H1 (cell line): Measurements from ENCODE around the gene SUPT7L. TPM values are rescaled to one million over a fixed set of nuclear protein-coding genes. Genes with fewer than 3 reads are reported as not detected.

ENCODE experiments used
- CTCF ChIA-PET: fragments of 300-600 bp; sonication (Branson Sonifier 250); formaldehyde crosslinking; loops from one replicate; lab custom pipeline; 2021; ENCODE audit not compliant: partially characterized antibody; lab: Charles Lee
- POLR2A ChIA-PET: fragments of 300-600 bp; sonication (Branson Sonifier 250); formaldehyde crosslinking; loops from one replicate; lab custom pipeline; 2021; ENCODE audit warnings: inconsistent platforms; ENCODE audit not compliant: partially characterized antibody; lab: Charles Lee
- DNase-seq, 2 experiments: peaks; one replicate each; pipeline versions ENCODE4 v3.0.0 to v3.0.0-alpha.2; 2010 to 2022; ENCODE audit warnings: low spot score in 2 of 2, low read depth in 1 of 2, mixed read lengths in 1 of 2
- FAIRE-seq: peaks from 2 replicates; lab custom pipeline; 2011; peaks lifted over from hg19 to GRCh38; lab: Jason Lieb, UNC
- H2AFZ ChIP-seq: 2 replicates; pipeline ENCODE4 v1.8.1; 2012; ENCODE audit warnings: low read length, inconsistent platforms
- H2AK5ac ChIP-seq: 2 replicates; pipeline ENCODE4 v1.6.1; 2013; ENCODE audit warnings: low read depth, low read length
- H2BK120ac ChIP-seq: replicated peaks from 2 replicates; pipeline ENCODE3; 2013; ENCODE audit warnings: low read depth, low read length, inconsistent platforms
- H2BK12ac ChIP-seq: 2 replicates; pipeline ENCODE4 v1.6.1; 2013; ENCODE audit warnings: low read depth, low read length
- H2BK15ac ChIP-seq: 2 replicates; pipeline ENCODE4 v1.6.1; 2013; ENCODE audit warnings: low read length
- H2BK20ac ChIP-seq: 2 replicates; pipeline ENCODE4 v1.6.1; 2013; ENCODE audit warnings: low read length
- H2BK5ac ChIP-seq: 2 replicates; pipeline ENCODE4 v1.6.1; 2013; ENCODE audit warnings: low read depth, low read length
- H3K14ac ChIP-seq: 2 replicates; pipeline ENCODE4 v1.6.1; 2013; ENCODE audit warnings: inconsistent platforms; ENCODE audit not compliant: insufficient read length
- H3K18ac ChIP-seq: 2 replicates; pipeline ENCODE4 v1.6.1; 2013; ENCODE audit warnings: low read length; ENCODE audit errors: extremely low read depth
- H3K23ac ChIP-seq: 2 replicates; pipeline ENCODE4 v1.6.1; 2013; ENCODE audit warnings: inconsistent platforms; ENCODE audit not compliant: insufficient read length
- H3K23me2 ChIP-seq: 2 replicates; pipeline ENCODE4 v1.6.1; 2013; ENCODE audit warnings: low read depth, low read length
- H3K27ac ChIP-seq: 2 replicates; pipeline ENCODE4 v1.6.1; 2011; ENCODE audit warnings: low read depth, low read length, inconsistent platforms
- H3K27me3 ChIP-seq, 4 experiments: replicated peaks in 1 of 4; 1 replicate in 1 of 4; 2 replicates in 3 of 4; pipeline versions ENCODE4 v1.6.1 to v1.8.1; 2011 to 2013; ENCODE audit warnings: low read length in 3 of 4, mild to moderate bottlenecking in 3 of 4, inconsistent platforms in 2 of 4, mixed read lengths in 2 of 4, moderate library complexity in 1 of 4; ENCODE audit not compliant: control insufficient read depth in 3 of 4, insufficient read depth in 3 of 4; ENCODE audit errors: extremely low read depth in 1 of 4
- H3K36me3 ChIP-seq, 4 experiments: 2 replicates each; pipeline versions ENCODE4 v1.6.1 to v1.8.1; 2011 to 2013; ENCODE audit warnings: mild to moderate bottlenecking in 4 of 4, low read length in 3 of 4, moderate library complexity in 2 of 4, control low read depth in 1 of 4, inconsistent platforms in 1 of 4; ENCODE audit not compliant: insufficient read depth in 4 of 4, control insufficient read depth in 2 of 4
- H3K4ac ChIP-seq: replicated peaks from 2 replicates; pipeline ENCODE3; 2013; ENCODE audit warnings: low read length, low read depth, mixed read lengths, inconsistent platforms; ENCODE audit not compliant: insufficient read length
- H3K4me1 ChIP-seq, 4 experiments: replicated peaks in 1 of 4; 1 replicate in 1 of 4; 2 replicates in 3 of 4; pipeline versions ENCODE4 v1.6.1 to v1.8.1; 2011 to 2013; ENCODE audit warnings: low read length in 3 of 4, inconsistent platforms in 2 of 4, mixed read lengths in 1 of 4; ENCODE audit not compliant: insufficient read depth in 4 of 4, control insufficient read depth in 3 of 4
- H3K4me2 ChIP-seq, 2 experiments: 2 replicates each; pipeline versions ENCODE4 v1.6.1 to v1.8.1; 2011 to 2013; ENCODE audit warnings: low read depth in 2 of 2, low read length in 2 of 2, control low read depth in 1 of 2, inconsistent platforms in 1 of 2, mild to moderate bottlenecking in 1 of 2; ENCODE audit not compliant: insufficient read depth in 1 of 2
- H3K4me3 ChIP-seq, 4 experiments: fragments of 200-600, 300-600 bp in 1 of 4; sonication (generic), shearing (Covaris generic), sonication (Bioruptor Twin) in 1 of 4; 2 replicates each; pipeline versions ENCODE4 v1.5.1 to v1.8.1; 2011 to 2016; ENCODE audit warnings: low read length in 4 of 4, low read depth in 3 of 4, control low read depth in 2 of 4, inconsistent platforms in 2 of 4, mild to moderate bottlenecking in 2 of 4, mixed read lengths in 1 of 4, moderate library complexity in 1 of 4; ENCODE audit not compliant: insufficient read depth in 2 of 4; ENCODE audit errors: extremely low read depth in 1 of 4
- H3K56ac ChIP-seq: replicated peaks from 2 replicates; pipeline ENCODE3; 2013; ENCODE audit warnings: low read depth, mild to moderate bottlenecking, mixed read lengths, low read length, inconsistent platforms; ENCODE audit not compliant: insufficient read length
- H3K79me1 ChIP-seq: 2 replicates; pipeline ENCODE4 v1.6.1; 2013; ENCODE audit warnings: low read depth, low read length, control low read depth
- H3K79me2 ChIP-seq, 2 experiments: 2 replicates each; pipeline versions ENCODE4 v1.6.1 to v1.8.1; 2012 to 2013; ENCODE audit warnings: low read length in 2 of 2, mild to moderate bottlenecking in 2 of 2, inconsistent platforms in 1 of 2; ENCODE audit not compliant: insufficient read depth in 2 of 2, control insufficient read depth in 1 of 2
- H3K9ac ChIP-seq, 4 experiments: replicated peaks in 1 of 4; 1 replicate in 1 of 4; 2 replicates in 3 of 4; pipeline versions ENCODE4 v1.6.1 to v1.8.1; 2011 to 2013; ENCODE audit warnings: low read depth in 3 of 4, low read length in 3 of 4, control low read depth in 2 of 4, mild to moderate bottlenecking in 2 of 4, moderate library complexity in 2 of 4, inconsistent platforms in 1 of 4; ENCODE audit errors: extremely low read depth in 1 of 4
- H3K9me3 ChIP-seq, 2 experiments: 2 replicates each; pipeline versions ENCODE4 v1.6.1 to v1.8.1; 2012 to 2013; ENCODE audit warnings: mild to moderate bottlenecking in 2 of 2, moderate library complexity in 2 of 2, control low read depth in 1 of 2, inconsistent platforms in 1 of 2, low read depth in 1 of 2, low read length in 1 of 2, mixed read lengths in 1 of 2; ENCODE audit not compliant: insufficient read depth in 2 of 2
- H4K20me1 ChIP-seq, 2 experiments: replicated peaks in 1 of 2; 2 replicates each; pipeline versions ENCODE3 to v1.8.1; 2011 to 2013; ENCODE audit warnings: inconsistent platforms in 2 of 2, low read length in 2 of 2, mild to moderate bottlenecking in 1 of 2; ENCODE audit not compliant: insufficient read depth in 2 of 2, control insufficient read depth in 1 of 2
- H4K5ac ChIP-seq: 2 replicates; pipeline ENCODE4 v1.6.1; 2013; ENCODE audit warnings: low read length, low read depth, mixed read lengths, inconsistent platforms; ENCODE audit not compliant: insufficient read length
- H4K8ac ChIP-seq: 2 replicates; pipeline ENCODE4 v1.8.0; 2013; ENCODE audit warnings: mild to moderate bottlenecking, moderate library complexity, low read length, inconsistent platforms; ENCODE audit not compliant: insufficient read depth; ENCODE audit errors: extremely low read depth
- H4K91ac ChIP-seq: replicated peaks from 2 replicates; pipeline ENCODE3; 2013; ENCODE audit warnings: low read length, mixed read lengths, inconsistent platforms; ENCODE audit not compliant: insufficient read length
- ASH2L ChIP-seq: fragments of 200-600, 300-600 bp; sonication (generic); IDR thresholded peaks from one replicate; pipeline ENCODE4 v1.7.1; 2017; ENCODE audit warnings: low read length
- CHD1 ChIP-seq: IDR thresholded peaks from 2 replicates; pipeline ENCODE4 v1.6.1; 2012; ENCODE audit warnings: low read depth, low read length, improper control_type of control experiment
- CHD2 ChIP-seq: IDR thresholded peaks from 2 replicates; pipeline ENCODE4 v1.6.1; 2012; ENCODE audit warnings: low read length, improper control_type of control experiment
- SP2 ChIP-seq: IDR thresholded peaks from 2 replicates; pipeline ENCODE4 v1.6.1; 2012; ENCODE audit warnings: mild to moderate bottlenecking, low read length, inconsistent platforms
- TAF7 ChIP-seq: optimal IDR thresholded peaks from 2 replicates; pipeline ENCODE3; 2011; ENCODE audit warnings: low read depth, mild to moderate bottlenecking, inconsistent platforms, low read length, moderate library complexity, borderline replicate concordance
- whole genome bisulfite sequencing, 2 experiments: shearing (Covaris generic) in 1 of 2; methylation state at CpG; one replicate each; pipeline versions ENCODE4 v1.1.6 to v1.1.7; 2013 to 2015; ENCODE audit warnings: low lambda C conversion rate in 2 of 2, mixed read lengths in 2 of 2, inconsistent platforms in 1 of 2, low coverage in 1 of 2, missing lambda C conversion rate in 1 of 2; ENCODE audit not compliant: insufficient replicate concordance in 2 of 2, insufficient coverage in 1 of 2, insufficient read length in 1 of 2; ENCODE audit errors: extremely low coverage in 1 of 2, missing lambda C conversion rate in 1 of 2; 5-methylcytosine and 5-hydroxymethylcytosine counted together
- polyA plus RNA-seq, 7 experiments: library from polyadenylated mRNA; depleted of rRNA in 3 of 7; stranded (reverse) in 5 of 7; unstranded in 2 of 7; fragments of >200 nt in 5 of 7; fragments of 200-250 nt in 2 of 7; gene quantifications; 1 replicate in 5 of 7; 2 replicates in 1 of 7; 4 replicates in 1 of 7; pipeline versions ENCODE4 v1.2.1 to v1.2.3, GENCODE V29; 2011 to 2013; ENCODE audit warnings: missing spikeins in 2 of 7, mixed read lengths in 2 of 7
- total RNA-seq: library from RNA; stranded (reverse); fragmentation: NEBNext Ultra II Directional; extraction: Animal tissue kit (Norgen Biotek cat#: 25700); gene quantifications from 2 replicates; pipeline ENCODE4 v1.2.1, GENCODE V29; 2021
- TF ChIP-seq, protein P1 (sequence below): IDR thresholded peaks from 2 replicates; pipeline ENCODE4 v1.6.1; 2011; ENCODE audit warnings: low read length, improper control_type of control experiment

Gene SUPT7L
- total and polyA plus RNA-seq, 2 of the 8 experiments (the other 6 are each of a cell fraction or from before 2014, with no cell fraction given) = 22.2 to 26.6 TPM

DNA sequence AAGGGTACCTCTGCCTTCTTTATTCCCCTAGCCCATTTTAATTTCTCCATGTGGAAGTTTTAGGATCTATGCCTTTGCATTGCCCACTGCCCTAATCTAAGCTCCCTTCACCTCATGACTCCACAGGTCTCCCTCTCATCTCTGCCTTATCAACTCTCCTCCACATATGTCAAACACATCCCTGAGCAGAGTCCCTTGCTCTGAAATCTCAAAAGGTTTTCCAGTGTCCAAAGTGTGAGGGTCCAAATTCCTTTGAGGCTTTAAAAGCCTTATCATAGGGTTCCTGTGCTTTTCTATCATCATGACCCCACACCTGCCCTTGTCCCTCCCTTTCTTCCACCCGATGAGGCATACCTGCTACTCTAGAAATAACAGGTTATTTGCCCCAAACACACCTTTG lies 38.9 kb upstream of the SUPT7L start:
- Histone ChIP-seq H3K4me3 (no peak overlapping the region), H3K79me1 (no peaks in the 10 kb centered on the region), H3K36me3 (no peaks in the 10 kb centered on the region), H3K18ac (no peak overlapping the region), H4K5ac (no peak overlapping the region), H3K23ac (no peak overlapping the region), H3K4me1 (peaks cover 0 to 4% (median under 1%) of the 10 kb centered on the region in 4 experiments; a peak in 3 of 7 replicates), H2BK15ac (no peak overlapping the region), H2BK12ac (no peak overlapping the region), H4K20me1 (no peaks in the 10 kb centered on the region), H3K56ac (no peak overlapping the region), H3K27ac (no peak overlapping the region), H2AFZ (no peak overlapping the region), H2BK20ac (no peak overlapping the region), H3K4me2 (no peak overlapping the region), H3K79me2 (no peaks in the 10 kb centered on the region), H3K4ac (no peak overlapping the region), H4K91ac (no peak overlapping the region), H3K14ac (no peak overlapping the region), H2BK5ac (no peak overlapping the region), H2AK5ac (no peak overlapping the region), H3K9ac (no peak overlapping the region), H4K8ac (no peak overlapping the region), H2BK120ac (no peak overlapping the region), H3K9me3 (no peaks in the 10 kb centered on the region), H3K27me3 (no peaks in the 10 kb centered on the region; a peak in 1 of 7 replicates), H3K23me2 (no peaks in the 10 kb centered on the region)
- CTCF ChIA-PET = interaction anchor here (1.0 to 4.7 kb wide), 3 partner anchors 11 to 103 kb away, joined by 3 to 32 read pairs (median 22); no protein-coding TSS in a partner anchor
- FAIRE-seq (no peak), DNase-seq (no peak)
- TF ChIP-seq CHD2 (no peak), SP2 (no peak), TAF7 (no peak), CHD1 (no peak), ASH2L (no peak)
- TF ChIP-seq, protein P1, sequence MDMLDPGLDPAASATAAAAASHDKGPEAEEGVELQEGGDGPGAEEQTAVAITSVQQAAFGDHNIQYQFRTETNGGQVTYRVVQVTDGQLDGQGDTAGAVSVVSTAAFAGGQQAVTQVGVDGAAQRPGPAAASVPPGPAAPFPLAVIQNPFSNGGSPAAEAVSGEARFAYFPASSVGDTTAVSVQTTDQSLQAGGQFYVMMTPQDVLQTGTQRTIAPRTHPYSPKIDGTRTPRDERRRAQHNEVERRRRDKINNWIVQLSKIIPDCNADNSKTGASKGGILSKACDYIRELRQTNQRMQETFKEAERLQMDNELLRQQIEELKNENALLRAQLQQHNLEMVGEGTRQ = no peak
- POLR2A ChIA-PET = interaction anchor here (1.3 kb wide), 1 partner anchor 21 kb away, joined by 3 read pairs; no protein-coding TSS in a partner anchor
- WGBS, 2 experiments = 88% methylated on average over 1 of the region's 1 CpG; no CpG with 5 or more reads in 1 of the 2 experiments
